Measurements from ENCODE around the gene CARD14. TPM values are rescaled to one million over a fixed set of nuclear protein-coding genes. Genes with fewer than 3 reads are reported as not detected.
"Not testable (repeated sequence)": the region's sequence is repeated elsewhere in the genome, so short reads cannot be mapped to it uniquely, and the experiment has no call there.

The CARD14 gene
- total RNA-seq, 2 donors from 2014 or later: not detected

DNA sequence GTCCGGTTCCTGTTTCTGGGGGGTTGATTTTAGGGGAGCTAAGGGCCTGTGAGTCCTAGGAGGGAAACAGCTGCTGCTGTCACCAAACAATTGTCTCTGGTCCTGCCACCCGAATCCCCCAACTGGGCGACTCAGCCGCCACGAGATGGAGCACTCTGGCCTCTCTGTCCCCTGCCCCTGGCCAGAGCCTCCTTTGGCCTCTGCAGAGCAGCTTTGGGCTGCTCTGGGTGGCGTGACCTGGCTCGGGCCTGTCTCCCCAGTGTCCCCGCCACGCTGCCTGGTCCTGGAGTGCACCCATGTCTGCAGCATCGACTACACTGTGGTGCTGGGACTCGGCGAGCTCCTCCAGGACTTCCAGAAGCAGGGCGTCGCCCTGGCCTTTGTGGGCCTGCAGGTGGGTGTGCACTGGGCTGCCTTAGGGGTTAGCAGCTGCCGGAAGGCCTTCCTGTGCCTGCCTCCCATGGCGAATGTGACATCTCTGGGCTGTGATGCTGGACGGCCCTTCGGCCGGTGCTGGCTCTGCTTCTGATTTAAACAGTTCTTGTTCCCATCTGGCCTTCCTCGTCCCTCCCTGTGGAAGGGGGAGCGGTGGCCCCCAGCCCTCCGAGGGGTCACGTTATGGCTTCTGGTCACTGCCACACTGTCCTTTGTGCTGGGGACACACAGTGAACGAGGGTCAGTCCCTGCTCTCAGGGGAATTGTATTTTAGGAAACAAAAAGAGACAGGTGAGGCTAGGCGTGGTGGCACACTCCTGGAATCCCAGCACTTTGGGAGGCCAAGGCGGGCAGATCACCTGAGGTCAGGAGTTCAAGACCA, 79.3 kb downstream of the CARD14 start:
- peak overlapping the region; percentile 12 for H3K4me3 Mint-ChIP-seq
- H3K27me3 Mint-ChIP-seq: no peaks in the 10 kb centered on the region
- no peaks in the 10 kb centered on the region for H3K9me3 ChIP-seq (ENCODE audit: control insufficient read depth, low read length, poor library complexity, severe bottlenecking)
- peaks cover 8% of the 10 kb centered on the region for H3K4me1 Mint-ChIP-seq
- H3K27ac Mint-ChIP-seq: no peak overlapping the region
- DNase-seq: no peak
- no peaks in the 10 kb centered on the region for H3K36me3 Mint-ChIP-seq (ENCODE audit: low read depth)
- ATAC-seq: no peak

DNA sequence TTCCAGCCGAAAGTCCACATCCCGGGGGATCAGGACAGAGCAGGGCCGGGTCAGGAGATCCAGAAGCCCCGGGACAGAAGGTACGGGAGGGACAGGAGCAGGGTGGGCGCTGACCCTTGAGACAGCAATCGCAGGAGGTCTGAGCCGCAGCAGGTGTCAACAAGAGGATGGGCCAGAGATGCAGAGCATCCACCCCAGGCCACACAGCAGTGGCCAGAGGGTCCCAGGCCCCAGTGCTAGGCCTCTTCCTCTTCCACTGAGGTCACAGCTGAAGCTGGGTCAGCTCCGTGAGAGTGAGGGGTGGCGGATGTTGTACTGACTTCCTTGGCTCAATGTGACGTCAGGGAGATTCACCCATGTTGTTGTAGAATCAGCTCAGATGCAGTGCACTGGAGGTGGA, 82.1 kb downstream of the CARD14 start:
- H3K27me3 Mint-ChIP-seq: no peaks in the 10 kb centered on the region
- no peak for ATAC-seq
- no peaks in the 10 kb centered on the region for H3K9me3 ChIP-seq (ENCODE audit: control insufficient read depth, low read length, poor library complexity, severe bottlenecking)
- H3K4me1 Mint-ChIP-seq: peaks cover 17% of the 10 kb centered on the region
- DNase-seq: no peak
- H3K36me3 Mint-ChIP-seq (ENCODE audit: low read depth): no peaks in the 10 kb centered on the region
- H3K4me3 Mint-ChIP-seq: no peak overlapping the region
- no peak overlapping the region for H3K27ac Mint-ChIP-seq

GRCh38 chr17:80252871-80253270, 83.0 kb downstream of the CARD14 start:
- H3K27me3 Mint-ChIP-seq: no peaks in the 10 kb centered on the region
- no peak overlapping the region for H3K4me3 Mint-ChIP-seq
- DNase-seq: peak; percentile 72 to 78 (median 78)
- H3K27ac Mint-ChIP-seq: peak overlapping the region; percentile 96
- peak; percentile 95 for ATAC-seq
- H3K9me3 ChIP-seq (ENCODE audit: control insufficient read depth, low read length, poor library complexity, severe bottlenecking): no peaks in the 10 kb centered on the region
- H3K4me1 Mint-ChIP-seq: peaks cover 22% of the 10 kb centered on the region
- no peaks in the 10 kb centered on the region for H3K36me3 Mint-ChIP-seq (ENCODE audit: low read depth)

- Mint-ChIP-seq H3K27me3 (no peaks in the 10 kb centered on the region), H3K27ac (peak overlapping the region; percentile 96), H3K36me3 (ENCODE audit: low read depth) (no peaks in the 10 kb centered on the region), H3K4me1 (peaks cover 31% of the 10 kb centered on the region), H3K4me3 (no peak overlapping the region)
- ATAC-seq: no peak
- no peak for DNase-seq
- no peaks in the 10 kb centered on the region for H3K9me3 ChIP-seq (ENCODE audit: control insufficient read depth, low read length, poor library complexity, severe bottlenecking)
Measured at GRCh38 chr17:80253631-80254395, 84.0 kb downstream of the CARD14 start.

DNA sequence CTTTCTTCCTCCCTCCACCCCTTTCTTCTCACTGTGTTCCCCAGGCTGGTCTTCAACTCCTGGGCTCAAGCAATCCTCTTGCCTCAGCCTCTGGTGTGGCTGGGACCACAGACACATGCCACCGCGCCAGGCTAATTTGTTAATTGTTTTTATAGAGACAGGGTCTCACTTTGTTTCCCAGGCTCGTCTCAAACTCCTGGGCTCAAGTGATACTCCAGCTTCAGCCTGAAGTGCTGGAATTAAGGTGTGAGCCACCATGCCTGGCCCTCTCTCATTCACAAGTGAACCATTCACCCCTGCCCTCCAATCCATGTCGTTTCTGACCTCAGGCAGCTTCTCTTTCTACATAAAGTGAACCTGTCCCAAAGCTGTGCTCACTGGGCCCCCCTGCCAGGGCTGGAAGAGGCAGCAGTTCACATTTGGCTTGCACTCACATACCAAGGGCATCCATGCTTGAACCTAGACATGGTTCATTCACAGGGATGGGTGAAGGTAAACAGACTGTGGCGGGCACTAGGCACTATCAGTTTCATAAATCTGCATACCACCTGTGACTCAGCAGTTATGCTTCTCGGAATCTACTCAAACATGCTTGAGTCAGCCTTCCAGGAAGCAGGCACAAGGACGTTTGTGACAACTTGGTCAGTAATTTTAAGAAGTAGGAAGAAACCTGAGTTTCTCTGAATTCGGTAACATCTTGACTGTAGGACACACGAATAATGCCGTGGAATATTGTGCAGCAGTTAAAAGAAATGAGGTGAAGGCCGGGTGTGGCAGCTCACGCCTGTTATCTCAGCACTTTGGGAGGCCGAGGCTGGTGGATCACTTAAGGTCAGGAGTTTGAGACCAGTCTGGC, 84.8 kb downstream of the CARD14 start:
- peak; percentile 57 for ATAC-seq
- Mint-ChIP-seq H3K27me3 (no peaks in the 10 kb centered on the region), H3K4me1 (peaks cover 36% of the 10 kb centered on the region), H3K36me3 (ENCODE audit: low read depth) (no peaks in the 10 kb centered on the region), H3K4me3 (peak overlapping the region; percentile 73), H3K27ac (peak overlapping the region; percentile 96)
- DNase-seq: no peak
- no peaks in the 10 kb centered on the region for H3K9me3 ChIP-seq (ENCODE audit: control insufficient read depth, low read length, poor library complexity, severe bottlenecking)

- no peak overlapping the region for H3K4me3 Mint-ChIP-seq
- no peak for DNase-seq
- H3K4me1 Mint-ChIP-seq: peaks cover 38% of the 10 kb centered on the region
- no peaks in the 10 kb centered on the region for H3K36me3 Mint-ChIP-seq (ENCODE audit: low read depth)
- no peak overlapping the region for H3K27ac Mint-ChIP-seq
- no peak for ATAC-seq
- H3K9me3 ChIP-seq (ENCODE audit: control insufficient read depth, low read length, poor library complexity, severe bottlenecking): no peaks in the 10 kb centered on the region
- no peaks in the 10 kb centered on the region for H3K27me3 Mint-ChIP-seq
Measured at GRCh38 chr17:80256034-80256350, 86.2 kb downstream of the CARD14 start.

DNA sequence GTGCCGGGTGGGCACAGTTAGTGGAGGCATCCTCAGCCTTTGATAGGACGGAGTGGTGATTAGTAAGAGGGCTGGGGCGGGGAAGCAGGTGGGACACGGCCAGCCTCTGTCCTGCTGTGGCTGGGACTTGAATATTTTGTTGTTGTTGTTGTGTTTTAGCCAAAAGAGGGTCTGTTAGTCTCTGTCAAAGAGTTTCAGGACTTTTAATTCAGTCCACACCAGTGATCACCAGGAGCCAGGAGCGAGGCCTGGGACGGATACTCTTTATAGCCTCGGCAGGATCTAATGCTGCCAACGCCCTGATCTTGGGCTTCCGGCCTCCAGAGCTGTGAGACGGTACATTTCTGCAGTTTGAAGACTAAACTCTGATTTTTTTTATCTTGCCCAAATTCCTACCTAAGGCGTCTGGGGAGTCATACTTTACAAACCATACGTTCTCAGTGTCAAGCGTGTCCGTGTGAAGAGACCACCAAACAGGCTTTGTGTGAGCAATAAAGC, 87.9 kb downstream of the CARD14 start:
- Mint-ChIP-seq H3K27me3 (no peaks in the 10 kb centered on the region), H3K4me3 (peak overlapping the region; percentile 79), H3K36me3 (ENCODE audit: low read depth) (peaks cover 3% of the 10 kb centered on the region), H3K27ac (peak overlapping the region; percentile 97), H3K4me1 (peaks cover 47% of the 10 kb centered on the region)
- ATAC-seq (no peak), DNase-seq (no peak)
- H3K9me3 ChIP-seq (ENCODE audit: control insufficient read depth, low read length, poor library complexity, severe bottlenecking): no peaks in the 10 kb centered on the region

DNA sequence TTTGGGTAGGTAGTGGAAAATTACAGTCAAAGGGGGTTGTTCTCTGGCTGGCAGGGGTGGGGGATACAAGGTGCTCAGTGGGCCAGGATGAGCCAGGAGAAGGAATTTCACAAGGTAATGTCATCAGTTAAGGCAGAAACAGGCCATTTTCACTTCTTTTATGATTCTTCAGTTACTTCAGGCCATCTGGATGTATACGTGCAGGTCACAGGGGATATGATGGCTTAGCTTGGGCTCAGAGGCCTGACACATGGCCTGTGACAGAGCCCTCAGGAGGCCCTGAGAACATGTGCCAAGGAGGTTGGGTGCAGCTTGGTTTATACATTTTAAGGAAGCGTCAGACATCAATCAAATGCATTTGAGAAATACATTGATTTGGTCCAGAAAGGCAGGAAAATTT, 88.5 kb downstream of the CARD14 start:
- not testable (repeated sequence) for ATAC-seq, H3K27me3 Mint-ChIP-seq
- peaks cover 47% of the 10 kb centered on the region for H3K4me1 Mint-ChIP-seq

More for the DNA sequence above, 88.5 kb downstream of the CARD14 start:
- not testable (repeated sequence) for H3K36me3 Mint-ChIP-seq (ENCODE audit: low read depth); DNase-seq; H3K9me3 ChIP-seq (ENCODE audit: control insufficient read depth, low read length, poor library complexity, severe bottlenecking)
- Mint-ChIP-seq H3K27ac (peak overlapping the region; percentile 97), H3K4me3 (peak overlapping the region; percentile 79)

Other genes with a start within 250 kb of the CARD14 start
- 1 to 10 TPM; 1.9 to 2.6 TPM for gene TBC1D16, start 134.2 kb upstream of the CARD14 start, total RNA-seq
- gene CCDC40, start 133.4 kb upstream of the CARD14 start, total RNA-seq: 1 to 10 TPM; 3.4 to 4.5 TPM
- 10 to 100 TPM; 16.7 to 23.8 TPM for gene GAA, start 68.4 kb upstream of the CARD14 start, total RNA-seq
- gene EIF4A3, start 22.9 kb upstream of the CARD14 start, total RNA-seq: 10 to 100 TPM; 86.2 to 92.2 TPM
- gene SGSH, start 50.3 kb downstream of the CARD14 start, total RNA-seq: 100 to 1,000 TPM; 136 to 151 TPM
- gene SLC26A11, start 50.4 kb downstream of the CARD14 start, total RNA-seq: 10 to 100 TPM; 57.0 to 73.8 TPM
- 100 to 1,000 TPM; 528 to 571 TPM for gene RNF213, start 90.8 kb downstream of the CARD14 start, total RNA-seq
- 10 to 100 TPM; 14.1 to 24.5 TPM for gene ENDOV, start 245.1 kb downstream of the CARD14 start, total RNA-seq